ENCODE results near the gene MIPOL1.

The MIPOL1 gene

GRCh38 chr14:37601865-37602264 is 404.1 kb downstream of the MIPOL1 start:
- no peak for DNase-seq
